Right lobe of liver (tissue), 6 donors: ENCODE results near the gene KCNQ1. TPM values are rescaled to one million over a fixed set of nuclear protein-coding genes. Genes with fewer than 3 reads are reported as not detected.

ENCODE experiments used
- ATAC-seq, 4 donors: fragments of 200-7000 bp; cut with Tn5 transposase; one replicate each; pipeline ENCODE4 v1.9.1; 2020; ENCODE audit warnings: mild to moderate bottlenecking in 4 of 4, moderate library complexity in 4 of 4
- DNase-seq, 3 donors: peaks; one replicate each; pipeline ENCODE4 v3.0.0-alpha.2; 2020
- H3K27ac ChIP-seq, 3 donors: fragments of 200-600 bp; one replicate each; pipeline ENCODE4 v1.8.0; 2022
- H3K27me3 ChIP-seq, 2 donors: fragments of 200-600 bp; one replicate each; pipeline ENCODE4 v1.8.0; 2022
- H3K36me3 ChIP-seq, 4 donors: fragments of 200-600 bp; sonication (generic) in 1 of 4; one replicate each; pipeline versions ENCODE4 v1.5.1 to v1.8.0; 2017 to 2022; ENCODE audit warnings: control low read depth in 1 of 4
- H3K4me1 ChIP-seq, 4 donors: fragments of 200-600 bp; sonication (generic) in 1 of 4; one replicate each; pipeline versions ENCODE4 v1.5.1 to v1.8.0; 2017 to 2022; ENCODE audit warnings: control low read depth in 1 of 4
- H3K4me3 ChIP-seq, 3 donors: fragments of 200-600 bp; one replicate each; pipeline ENCODE4 v1.8.0; 2022
- H3K9me3 ChIP-seq, 4 donors: fragments of 200-600 bp; sonication (generic) in 1 of 4; one replicate each; pipeline versions ENCODE4 v1.5.1 to v1.8.0; 2017 to 2022; ENCODE audit warnings: control low read depth in 1 of 4
- POLR2A ChIP-seq: fragments of 450-650 bp; IDR thresholded peaks from one replicate; pipeline ENCODE4 v1.6.1; 2017; ENCODE audit warnings: antibody characterized with exemption, mild to moderate bottlenecking
- WGBS: methylation state at CpG from one replicate; pipeline ENCODE4 v1.1.6; 2018; ENCODE audit warnings: low coverage, low lambda C conversion rate; ENCODE audit not compliant: insufficient coverage; ENCODE audit errors: missing lambda C conversion rate; 5-methylcytosine and 5-hydroxymethylcytosine counted together
- intact Hi-C, 2 donors: fragments of 100-400 bp; cut with DNase I; formaldehyde crosslinking; loops; one replicate each; pipeline versions ENCODE4 v1.11.2 to v1.14.1; 2022
- total RNA-seq, 6 experiments: library from RNA; depleted of rRNA in 2 of 6; stranded (reverse); fragments of >200 nt in 2 of 6; fragmentation: NEBNext Ultra II Directional in 3 of 6; extraction: Animal tissue kit (Norgen Biotek cat#: 25700) in 3 of 6; gene quantifications; one replicate each; pipeline versions ENCODE4 v1.1.0 to v1.2.4, GENCODE V29; 2016 to 2023
- TF ChIP-seq, protein P1 (sequence below), 4 donors: fragments of 200-600 bp in 3 of 4; fragments of 450-650 bp in 1 of 4; IDR thresholded peaks; one replicate each; pipeline versions ENCODE4 v1.5.1 to v1.8.0; 2016 to 2022; ENCODE audit warnings: antibody characterized with exemption in 4 of 4, mild to moderate bottlenecking in 2 of 4
- donor health status: DM: no; HTN: yes; CAD: no.
- donor health status: DM: no; HTN: no; CAD: no.
- donor health status: DM: no; HTN: no; CAD: no.
- donor health status: DM: no; HTN: yes; CAD: no.
- donor health status: DM: no; HTN: yes; CAD: no.

Gene KCNQ1
- total RNA-seq, 6 experiments from 2014 or later = 0.61 to 2.4 (median 1.8) TPM

DNA sequence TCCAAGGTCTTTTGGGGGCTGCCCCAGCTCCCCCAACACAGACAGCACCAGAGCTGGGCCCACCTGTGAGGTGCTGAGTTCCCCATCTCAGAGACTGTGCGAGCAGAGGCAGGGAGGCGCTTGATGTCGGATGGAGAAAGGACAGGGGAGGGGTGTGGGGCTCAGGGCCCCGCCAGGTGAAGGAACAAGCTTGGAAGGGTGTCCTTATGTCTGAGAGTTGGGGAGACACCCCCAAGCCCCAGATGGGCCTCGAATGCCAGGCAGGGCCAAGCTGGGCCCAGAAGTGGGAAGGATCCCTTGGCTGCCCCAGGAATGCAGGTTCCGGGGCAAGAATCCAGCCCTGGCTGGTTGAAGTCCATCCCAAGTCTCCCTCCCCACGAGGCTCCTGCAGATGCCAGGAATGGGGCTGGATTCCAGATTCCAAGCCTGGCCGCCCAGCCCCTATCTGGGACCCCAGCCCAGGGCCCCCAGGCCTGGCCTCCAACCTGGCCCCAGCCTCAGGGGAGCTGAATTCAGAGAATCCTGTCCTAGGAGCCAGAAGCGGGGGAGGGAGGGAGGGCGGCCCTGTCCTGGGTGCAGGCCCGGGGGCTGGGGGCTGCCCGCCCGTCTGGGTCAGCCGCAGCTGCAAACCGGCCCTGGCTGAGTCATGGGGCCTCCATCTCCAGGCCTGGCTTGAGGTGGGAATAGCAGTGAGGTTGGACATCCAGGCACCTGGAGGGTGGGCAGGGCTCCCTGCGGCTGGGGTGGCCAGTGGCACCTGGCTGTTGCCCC, 389.9 kb downstream of the KCNQ1 start:
- Histone ChIP-seq H3K27me3 (no peaks in the 10 kb centered on the region), H3K4me3 (no peak overlapping the region), H3K36me3 (no peaks in the 10 kb centered on the region), H3K9me3 (no peaks in the 10 kb centered on the region), H3K4me1 (no peaks in the 10 kb centered on the region), H3K27ac (no peak overlapping the region)
- intact Hi-C loops = no loop called here
- no peak for ATAC-seq
- WGBS = no CpG with 5 or more reads among the region's 16 CpGs
- TF ChIP-seq, protein P1, sequence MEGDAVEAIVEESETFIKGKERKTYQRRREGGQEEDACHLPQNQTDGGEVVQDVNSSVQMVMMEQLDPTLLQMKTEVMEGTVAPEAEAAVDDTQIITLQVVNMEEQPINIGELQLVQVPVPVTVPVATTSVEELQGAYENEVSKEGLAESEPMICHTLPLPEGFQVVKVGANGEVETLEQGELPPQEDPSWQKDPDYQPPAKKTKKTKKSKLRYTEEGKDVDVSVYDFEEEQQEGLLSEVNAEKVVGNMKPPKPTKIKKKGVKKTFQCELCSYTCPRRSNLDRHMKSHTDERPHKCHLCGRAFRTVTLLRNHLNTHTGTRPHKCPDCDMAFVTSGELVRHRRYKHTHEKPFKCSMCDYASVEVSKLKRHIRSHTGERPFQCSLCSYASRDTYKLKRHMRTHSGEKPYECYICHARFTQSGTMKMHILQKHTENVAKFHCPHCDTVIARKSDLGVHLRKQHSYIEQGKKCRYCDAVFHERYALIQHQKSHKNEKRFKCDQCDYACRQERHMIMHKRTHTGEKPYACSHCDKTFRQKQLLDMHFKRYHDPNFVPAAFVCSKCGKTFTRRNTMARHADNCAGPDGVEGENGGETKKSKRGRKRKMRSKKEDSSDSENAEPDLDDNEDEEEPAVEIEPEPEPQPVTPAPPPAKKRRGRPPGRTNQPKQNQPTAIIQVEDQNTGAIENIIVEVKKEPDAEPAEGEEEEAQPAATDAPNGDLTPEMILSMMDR (IDR thresholded peaks at IDR 0.05) = no peak
- no peak for TF ChIP-seq POLR2A
- no peak for DNase-seq

DNA sequence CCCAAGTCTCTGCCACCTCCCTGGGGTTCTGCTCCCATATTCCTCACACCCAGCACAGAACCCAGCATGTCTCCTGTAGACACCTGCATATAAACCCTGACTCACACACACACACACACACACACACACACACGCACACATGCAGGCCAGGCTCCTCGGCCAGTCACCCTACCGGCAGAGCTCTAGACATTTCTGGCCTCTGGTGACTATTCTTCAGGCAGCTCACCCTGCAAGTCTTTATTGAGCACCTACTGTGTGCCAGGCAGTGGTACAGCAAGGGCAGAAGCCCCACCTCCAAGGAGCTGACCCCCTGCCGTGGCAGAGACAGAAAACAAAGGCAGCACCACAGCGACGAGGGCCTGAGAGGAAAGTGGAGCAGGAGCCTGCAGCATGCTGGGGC, 390.5 kb downstream of the KCNQ1 start:
- 53% methylated on average over 5 of the region's 6 CpGs for WGBS

GRCh38 chr11:2835751-2836150, 390.9 kb downstream of the KCNQ1 start:
- Histone ChIP-seq H3K27me3 (no peaks in the 10 kb centered on the region), H3K9me3 (no peaks in the 10 kb centered on the region), H3K27ac (no peak overlapping the region), H3K36me3 (no peaks in the 10 kb centered on the region), H3K4me3 (no peak overlapping the region), H3K4me1 (no peaks in the 10 kb centered on the region)
- WGBS = 74% methylated on average over 11 of the region's 17 CpGs
- TF ChIP-seq, protein P1 (IDR thresholded peaks at IDR 0.05) = no peak
- ATAC-seq (no peak), DNase-seq (no peak)
- intact Hi-C loops = no loop called here

More for the DNA sequence above, 390.5 kb downstream of the KCNQ1 start:
- TF ChIP-seq POLR2A = no peak
- TF ChIP-seq, protein P1 (IDR thresholded peaks at IDR 0.05) = no peak
- ATAC-seq (no peak), DNase-seq (no peak)
- Histone ChIP-seq H3K36me3 (no peaks in the 10 kb centered on the region), H3K9me3 (no peaks in the 10 kb centered on the region), H3K4me3 (no peak overlapping the region), H3K4me1 (no peaks in the 10 kb centered on the region), H3K27ac (no peak overlapping the region), H3K27me3 (no peaks in the 10 kb centered on the region)
- intact Hi-C loops = no loop called here

DNA sequence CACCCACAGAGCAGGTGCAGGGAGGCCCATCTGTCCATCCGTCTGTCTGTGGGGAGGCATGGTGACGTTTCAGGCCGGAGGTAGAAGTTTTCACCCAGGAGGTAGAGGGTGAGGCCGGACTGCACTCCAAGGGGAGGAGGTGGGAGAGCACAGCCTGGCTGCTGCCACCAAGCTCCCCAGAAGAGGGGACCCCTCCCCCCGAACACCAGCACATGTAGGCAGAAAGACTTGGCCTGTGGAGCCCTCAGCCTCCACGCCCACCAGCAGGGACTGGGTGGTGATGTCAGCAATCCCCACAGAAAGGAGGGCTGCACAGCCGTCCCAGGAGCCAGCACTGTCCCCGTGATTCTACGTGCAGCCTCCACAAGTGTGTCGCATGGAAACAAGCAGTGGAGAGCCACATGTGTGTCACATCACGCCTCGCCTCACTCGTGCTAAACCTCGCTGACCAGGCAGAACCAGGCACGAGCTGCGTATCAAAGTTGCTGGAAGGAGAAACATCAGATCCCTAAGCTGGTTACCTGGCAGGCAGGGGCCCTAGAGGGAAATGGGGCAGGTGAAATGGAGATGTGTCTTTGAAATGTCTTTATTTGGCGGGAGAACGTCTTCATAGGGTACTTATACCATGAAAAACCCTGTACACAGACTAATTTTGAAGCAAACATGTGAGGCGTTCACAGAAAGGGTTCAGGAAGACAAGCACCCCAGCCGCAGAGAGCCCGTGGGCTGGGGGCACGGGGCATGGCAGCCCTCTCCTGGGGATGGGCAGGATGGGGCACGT, 391.7 kb downstream of the KCNQ1 start:
- 69% methylated on average over 8 of the region's 23 CpGs for WGBS
- Histone ChIP-seq H3K9me3 (no peaks in the 10 kb centered on the region), H3K4me3 (no peak overlapping the region), H3K27ac (no peak overlapping the region), H3K36me3 (no peaks in the 10 kb centered on the region), H3K4me1 (no peaks in the 10 kb centered on the region), H3K27me3 (no peaks in the 10 kb centered on the region)
- ATAC-seq (no peak), DNase-seq (no peak)
- no peak for TF ChIP-seq POLR2A
- TF ChIP-seq, protein P1 (IDR thresholded peaks at IDR 0.05) = no peak
- intact Hi-C loops = no loop called here
